ENCODE results near the gene USP54.

USP54 gene

DNA sequence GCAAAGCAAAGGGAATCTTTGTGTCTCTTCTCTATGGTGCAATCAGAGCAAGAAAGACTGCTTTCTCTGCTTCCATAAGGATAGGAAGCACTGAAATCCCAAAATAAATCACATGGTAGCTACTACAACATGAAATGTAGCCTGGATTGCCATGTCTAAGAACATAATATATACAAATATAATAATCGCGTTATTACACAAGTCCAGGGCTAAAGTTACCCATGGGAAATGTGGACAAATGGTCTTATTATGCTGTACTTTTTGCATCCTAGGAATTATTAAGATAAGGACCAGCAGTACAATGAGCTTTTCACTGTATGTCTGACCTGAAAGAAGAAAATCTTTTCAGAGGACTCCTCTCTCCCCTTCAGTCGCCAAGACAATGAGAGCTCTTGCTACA is 71.8 kb downstream of the USP54 start:
- H3K4me3 ChIP-seq (ENCODE audit: control insufficient read depth, low read depth, low read length), result no peak overlapping the region
- no peak for DNase-seq (ENCODE audit: low read depth)
- TF ChIP-seq, protein P1, sequence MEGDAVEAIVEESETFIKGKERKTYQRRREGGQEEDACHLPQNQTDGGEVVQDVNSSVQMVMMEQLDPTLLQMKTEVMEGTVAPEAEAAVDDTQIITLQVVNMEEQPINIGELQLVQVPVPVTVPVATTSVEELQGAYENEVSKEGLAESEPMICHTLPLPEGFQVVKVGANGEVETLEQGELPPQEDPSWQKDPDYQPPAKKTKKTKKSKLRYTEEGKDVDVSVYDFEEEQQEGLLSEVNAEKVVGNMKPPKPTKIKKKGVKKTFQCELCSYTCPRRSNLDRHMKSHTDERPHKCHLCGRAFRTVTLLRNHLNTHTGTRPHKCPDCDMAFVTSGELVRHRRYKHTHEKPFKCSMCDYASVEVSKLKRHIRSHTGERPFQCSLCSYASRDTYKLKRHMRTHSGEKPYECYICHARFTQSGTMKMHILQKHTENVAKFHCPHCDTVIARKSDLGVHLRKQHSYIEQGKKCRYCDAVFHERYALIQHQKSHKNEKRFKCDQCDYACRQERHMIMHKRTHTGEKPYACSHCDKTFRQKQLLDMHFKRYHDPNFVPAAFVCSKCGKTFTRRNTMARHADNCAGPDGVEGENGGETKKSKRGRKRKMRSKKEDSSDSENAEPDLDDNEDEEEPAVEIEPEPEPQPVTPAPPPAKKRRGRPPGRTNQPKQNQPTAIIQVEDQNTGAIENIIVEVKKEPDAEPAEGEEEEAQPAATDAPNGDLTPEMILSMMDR (IDR thresholded peaks at IDR 0.05; ENCODE audit: control insufficient read depth, insufficient read depth, low read depth, low read length, missing control alignments), result no peak

DNA sequence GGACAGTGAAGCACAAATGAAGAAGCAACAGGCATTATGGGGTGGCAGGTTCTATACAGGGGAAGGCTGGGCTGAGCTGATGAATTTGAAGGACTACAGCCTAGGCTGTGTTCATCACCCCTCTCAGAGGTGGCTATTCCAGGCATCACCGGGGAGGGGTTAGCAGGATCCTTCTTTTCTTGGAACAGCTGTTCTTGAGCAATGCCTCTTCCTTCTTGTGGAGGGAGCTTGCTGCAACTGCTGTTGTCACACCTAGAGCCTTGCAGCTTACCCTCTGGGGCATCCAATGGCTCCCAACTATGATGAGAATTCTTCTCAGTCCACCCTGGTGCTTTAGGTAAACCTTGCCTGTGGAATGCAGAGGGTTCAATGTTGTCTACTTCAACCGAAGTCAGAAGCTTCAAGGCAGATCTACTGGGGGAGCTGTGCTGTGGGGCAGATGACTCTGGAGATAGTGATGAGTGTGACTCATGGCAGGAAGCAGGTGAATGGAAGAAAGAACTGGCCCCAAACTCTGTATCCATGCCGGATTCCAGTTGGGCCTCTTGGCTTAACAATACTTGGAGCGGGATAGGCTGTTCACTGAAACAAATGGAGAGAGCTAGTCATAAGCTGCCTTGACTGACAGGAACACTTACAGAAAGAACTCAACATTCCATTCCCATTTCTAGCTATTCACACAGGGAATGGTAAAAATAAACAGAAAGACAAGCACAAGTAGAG is 73.8 kb downstream of the USP54 start:
- DNase-seq (ENCODE audit: low read depth), result no peak
- TF ChIP-seq, protein P1 (IDR thresholded peaks at IDR 0.05; ENCODE audit: control insufficient read depth, insufficient read depth, low read depth, low read length, missing control alignments), result no peak
- no peak overlapping the region for H3K4me3 ChIP-seq (ENCODE audit: control insufficient read depth, low read depth, low read length)

DNA sequence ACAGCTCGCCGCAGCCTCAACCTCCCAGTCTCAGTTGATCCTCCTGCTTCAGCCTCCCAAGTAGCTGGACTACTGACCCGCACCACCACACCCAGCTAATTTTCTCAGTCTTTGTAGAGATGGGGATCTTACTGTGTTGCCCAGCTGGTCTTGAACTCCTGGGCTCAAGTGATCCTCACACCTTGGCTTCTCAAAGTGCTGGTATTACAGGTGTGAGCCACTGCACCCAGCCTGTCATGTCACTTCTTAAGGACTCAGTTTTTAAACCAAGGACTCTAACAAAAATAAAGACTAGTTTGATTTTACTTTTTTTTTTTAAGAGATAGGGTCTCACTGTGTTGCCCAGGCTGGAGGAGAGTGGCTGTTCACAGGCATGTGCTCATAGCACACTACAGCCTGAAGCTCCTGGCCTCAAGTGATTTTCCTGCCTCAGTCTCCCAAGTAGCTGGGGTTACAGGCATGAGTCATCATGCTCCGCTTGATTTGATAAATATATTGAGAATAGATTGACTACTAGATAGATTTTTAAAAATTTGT is 78.9 kb downstream of the USP54 start:
- no peak overlapping the region for H3K4me3 ChIP-seq (ENCODE audit: control insufficient read depth, low read depth, low read length)
- no peak for DNase-seq (ENCODE audit: low read depth)
- TF ChIP-seq, protein P1 (IDR thresholded peaks at IDR 0.05; ENCODE audit: control insufficient read depth, insufficient read depth, low read depth, low read length, missing control alignments), result no peak

DNA sequence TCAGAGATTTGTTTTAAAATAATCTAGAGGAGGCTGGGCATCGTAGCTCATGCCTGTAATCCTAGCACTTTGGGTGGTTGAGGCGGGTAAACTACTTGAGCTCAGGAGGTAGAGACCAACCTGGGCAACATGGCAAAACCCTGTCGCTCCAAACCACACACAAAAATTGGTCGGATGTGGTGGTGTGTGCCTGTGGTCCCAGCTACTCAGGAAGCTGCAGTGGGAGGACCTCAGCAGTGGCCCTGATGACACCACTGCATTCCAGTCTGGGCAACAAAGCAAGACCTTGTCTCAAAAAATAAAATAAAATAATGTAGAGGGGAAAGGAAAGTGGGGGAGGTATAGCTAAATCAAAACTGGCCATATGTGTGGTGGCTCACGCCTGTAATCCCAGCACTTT is 81.4 kb downstream of the USP54 start:
- no peak for DNase-seq (ENCODE audit: low read depth)
- H3K4me3 ChIP-seq (ENCODE audit: control insufficient read depth, low read depth, low read length), result no peak overlapping the region
- TF ChIP-seq, protein P1 (IDR thresholded peaks at IDR 0.05; ENCODE audit: control insufficient read depth, insufficient read depth, low read depth, low read length, missing control alignments), result no peak

DNA sequence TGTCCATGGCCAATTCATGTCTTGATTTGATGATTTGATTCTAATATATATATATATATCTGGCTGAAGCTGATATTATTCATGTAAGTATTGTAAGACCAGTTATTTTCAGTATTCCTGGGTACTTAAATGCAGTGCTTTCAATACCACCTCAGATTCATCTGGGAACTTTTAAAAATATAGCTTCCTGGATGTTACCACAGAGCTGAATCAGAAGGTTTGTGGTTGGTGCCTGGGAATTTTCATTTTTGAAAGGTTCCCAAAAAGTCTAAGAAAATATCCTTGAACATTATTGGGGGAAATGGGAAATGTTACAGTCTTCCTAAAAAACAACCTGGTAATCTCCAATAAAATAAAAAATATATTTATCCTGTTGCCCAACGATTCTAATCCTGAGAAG is 84.7 kb downstream of the USP54 start:
- no peak for DNase-seq (ENCODE audit: low read depth)
- no peak overlapping the region for H3K4me3 ChIP-seq (ENCODE audit: control insufficient read depth, low read depth, low read length)
- TF ChIP-seq, protein P1 (IDR thresholded peaks at IDR 0.05; ENCODE audit: control insufficient read depth, insufficient read depth, low read depth, low read length, missing control alignments), result no peak

DNA sequence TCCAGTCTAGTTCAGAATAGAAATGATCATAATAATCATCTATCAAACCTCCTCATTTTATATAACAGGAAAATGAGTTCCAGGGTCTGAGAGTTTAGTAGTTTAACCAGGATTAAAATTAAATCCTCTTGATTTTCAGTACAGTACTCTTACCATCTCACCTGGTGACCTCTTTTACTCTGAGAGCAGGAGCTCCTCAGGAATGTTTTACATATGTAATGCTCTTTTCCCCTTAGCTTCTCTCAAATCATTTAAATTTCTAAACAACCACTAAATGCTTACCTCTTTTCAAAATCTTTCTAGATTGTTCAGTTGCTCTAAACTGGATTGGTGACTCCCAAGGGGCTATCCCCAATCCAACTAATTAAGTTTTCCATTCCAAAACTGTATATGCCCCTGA is 85.1 kb downstream of the USP54 start:
- H3K4me3 ChIP-seq (ENCODE audit: control insufficient read depth, low read depth, low read length), result no peak overlapping the region
- TF ChIP-seq, protein P1 (IDR thresholded peaks at IDR 0.05; ENCODE audit: control insufficient read depth, insufficient read depth, low read depth, low read length, missing control alignments), result no peak
- no peak for DNase-seq (ENCODE audit: low read depth)
